HFF-Myc (cell line): ENCODE measurements around the gene DMAC2L.

Experiments
- DNase-seq: peaks from one replicate; pipeline ENCODE4 v3.0.0-alpha.2; 2011; ENCODE audit warnings: low read depth; ENCODE audit errors: extremely low read depth
- H3K4me3 ChIP-seq: replicated peaks from 2 replicates; pipeline ENCODE4 v1.5.1; 2011; ENCODE audit warnings: low read depth, mild to moderate bottlenecking, control low read depth, low read length
- TF ChIP-seq, protein P1 (sequence below): IDR thresholded peaks from 2 replicates; pipeline ENCODE4 v1.5.1; 2012; ENCODE audit warnings: mild to moderate bottlenecking, low read depth, low read length, control low read depth; ENCODE audit errors: missing control alignments

Gene DMAC2L

GRCh38 chr14:50335989-50336824 lies 24.1 kb downstream of the DMAC2L start:
- H3K4me3 ChIP-seq: no peak overlapping the region
- DNase-seq: peak; percentile 63
- TF ChIP-seq, protein P1, sequence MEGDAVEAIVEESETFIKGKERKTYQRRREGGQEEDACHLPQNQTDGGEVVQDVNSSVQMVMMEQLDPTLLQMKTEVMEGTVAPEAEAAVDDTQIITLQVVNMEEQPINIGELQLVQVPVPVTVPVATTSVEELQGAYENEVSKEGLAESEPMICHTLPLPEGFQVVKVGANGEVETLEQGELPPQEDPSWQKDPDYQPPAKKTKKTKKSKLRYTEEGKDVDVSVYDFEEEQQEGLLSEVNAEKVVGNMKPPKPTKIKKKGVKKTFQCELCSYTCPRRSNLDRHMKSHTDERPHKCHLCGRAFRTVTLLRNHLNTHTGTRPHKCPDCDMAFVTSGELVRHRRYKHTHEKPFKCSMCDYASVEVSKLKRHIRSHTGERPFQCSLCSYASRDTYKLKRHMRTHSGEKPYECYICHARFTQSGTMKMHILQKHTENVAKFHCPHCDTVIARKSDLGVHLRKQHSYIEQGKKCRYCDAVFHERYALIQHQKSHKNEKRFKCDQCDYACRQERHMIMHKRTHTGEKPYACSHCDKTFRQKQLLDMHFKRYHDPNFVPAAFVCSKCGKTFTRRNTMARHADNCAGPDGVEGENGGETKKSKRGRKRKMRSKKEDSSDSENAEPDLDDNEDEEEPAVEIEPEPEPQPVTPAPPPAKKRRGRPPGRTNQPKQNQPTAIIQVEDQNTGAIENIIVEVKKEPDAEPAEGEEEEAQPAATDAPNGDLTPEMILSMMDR: no peak

DNA sequence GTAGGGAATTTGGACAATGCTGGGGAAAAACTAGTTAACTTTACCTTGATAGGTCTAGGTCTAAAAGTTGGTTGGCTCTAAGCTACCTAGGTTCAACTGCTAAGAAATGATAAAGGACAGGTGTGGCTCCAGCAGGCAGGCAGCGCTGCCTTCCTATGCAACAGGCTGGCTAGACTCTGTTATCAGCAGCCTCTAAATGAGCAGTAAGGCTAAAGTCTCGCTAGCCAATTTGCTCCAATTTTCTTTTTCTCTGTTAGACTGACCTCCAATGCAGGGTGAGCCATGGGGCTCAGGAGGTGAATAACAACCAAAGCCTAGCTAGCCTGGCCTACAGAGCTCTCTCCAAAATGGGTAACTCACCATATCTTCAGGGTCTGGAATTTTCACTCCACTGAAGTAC lies 26.5 kb downstream of the DMAC2L start:
- DNase-seq: no peak
- TF ChIP-seq, protein P1: no peak
- H3K4me3 ChIP-seq: no peak overlapping the region

- no peak for DNase-seq
- no peak overlapping the region for H3K4me3 ChIP-seq
- TF ChIP-seq, protein P1: no peak
These were observed 27.2 kb downstream of the DMAC2L start for GRCh38 chr14:50339178-50339804.

- no peak for DNase-seq
- H3K4me3 ChIP-seq: no peak overlapping the region
- TF ChIP-seq, protein P1: no peak
These were observed 27.9 kb downstream of the DMAC2L start for GRCh38 chr14:50340045-50340444.

- H3K4me3 ChIP-seq: no peak overlapping the region
- TF ChIP-seq, protein P1: no peak
- no peak for DNase-seq
These were observed 28.8 kb downstream of the DMAC2L start for GRCh38 chr14:50340963-50341362.

- no peak for DNase-seq
- H3K4me3 ChIP-seq: 0 out of 2 replicates have a peak overlapping the region, but pooled peaks have one; percentile 4
- TF ChIP-seq, protein P1: peak; percentile 59
These were observed 30.3 kb downstream of the DMAC2L start for GRCh38 chr14:50342221-50343078.
